Ectodermal cell (in vitro differentiated cells): ENCODE data around the gene LRBA.

Experiments used
- H3K27ac ChIP-seq: 2 replicates; pipeline ENCODE4 v1.7.0; 2013; ENCODE audit warnings: mild to moderate bottlenecking, low read depth, low read length; ENCODE audit not compliant: insufficient read depth, poor library complexity, severe bottlenecking
- H3K27me3 ChIP-seq: 2 replicates; pipeline ENCODE4 v1.7.0; 2013; ENCODE audit warnings: mild to moderate bottlenecking, low read length; ENCODE audit not compliant: insufficient read depth, control insufficient read depth, poor library complexity, severe bottlenecking
- H3K36me3 ChIP-seq: one replicate; pipeline ENCODE4 v1.7.0; 2013; ENCODE audit warnings: low read length; ENCODE audit not compliant: control insufficient read depth, insufficient read depth
- H3K4me1 ChIP-seq: one replicate; pipeline ENCODE4 v1.7.0; 2013; ENCODE audit warnings: low read length; ENCODE audit not compliant: control insufficient read depth, insufficient read depth
- H3K4me3 ChIP-seq: 2 replicates; pipeline ENCODE4 v1.7.0; 2013; ENCODE audit warnings: low read depth, low read length, control low read depth; ENCODE audit not compliant: insufficient read depth
- H3K9me3 ChIP-seq: 2 replicates; pipeline ENCODE4 v1.7.0; 2013; ENCODE audit warnings: mild to moderate bottlenecking, low read length, moderate library complexity; ENCODE audit not compliant: control insufficient read depth
- WGBS, 2 experiments: methylation state at CpG; one replicate each; pipeline ENCODE4 v1.1.7; 2013; ENCODE audit warnings: missing lambda C conversion rate in 2 of 2; 5-methylcytosine and 5-hydroxymethylcytosine counted together

The LRBA gene

GRCh38 chr4:150436598-150437370 is 578.3 kb downstream of the LRBA start:
- no peaks in the 10 kb centered on the region for H3K4me1 ChIP-seq
- 90 to 95% methylated on average over 2 of the region's 2 CpGs for WGBS, 2 experiments
- H3K9me3 ChIP-seq, result no peaks in the 10 kb centered on the region
- no peaks in the 10 kb centered on the region for H3K27me3 ChIP-seq
- H3K27ac ChIP-seq, result no peak overlapping the region
- no peak overlapping the region for H3K4me3 ChIP-seq
- H3K36me3 ChIP-seq, result no peaks in the 10 kb centered on the region

- H3K9me3 ChIP-seq, result no peaks in the 10 kb centered on the region
These were observed 583.9 kb downstream of the LRBA start for GRCh38 chr4:150431221-150431620.

GRCh38 chr4:150425161-150425560 is 589.9 kb downstream of the LRBA start:
- H3K36me3 ChIP-seq, result no peaks in the 10 kb centered on the region
- no peak overlapping the region for H3K27ac ChIP-seq
- H3K9me3 ChIP-seq, result no peaks in the 10 kb centered on the region
- no peaks in the 10 kb centered on the region for H3K27me3 ChIP-seq
- no peak overlapping the region for H3K4me3 ChIP-seq
- whole genome bisulfite sequencing, 2 experiments, result 88% methylated on average over 1 of the region's 1 CpG; no CpG with 5 or more reads in 1 of the 2 experiments
- no peaks in the 10 kb centered on the region for H3K4me1 ChIP-seq

More at GRCh38 chr4:150431221-150431620, 583.9 kb downstream of the LRBA start:
- no peak overlapping the region for H3K4me3 ChIP-seq
- no peak overlapping the region for H3K27ac ChIP-seq
- no peaks in the 10 kb centered on the region for H3K4me1 ChIP-seq
- no peaks in the 10 kb centered on the region for H3K36me3 ChIP-seq
- H3K27me3 ChIP-seq, result no peaks in the 10 kb centered on the region

GRCh38 chr4:150423503-150423902 is 591.6 kb downstream of the LRBA start:
- whole genome bisulfite sequencing, 2 experiments, result 94 to 97% methylated on average over 10 to 12 of the region's 12 CpGs
- H3K4me1 ChIP-seq, result no peaks in the 10 kb centered on the region

GRCh38 chr4:150423074-150423473 is 592.0 kb downstream of the LRBA start:
- Histone ChIP-seq H3K27ac (no peak overlapping the region), H3K27me3 (no peaks in the 10 kb centered on the region), H3K4me3 (no peak overlapping the region), H3K36me3 (no peaks in the 10 kb centered on the region), H3K4me1 (no peaks in the 10 kb centered on the region), H3K9me3 (no peaks in the 10 kb centered on the region)
- 87 to 88% methylated on average over 13 of the region's 13 CpGs for WGBS, 2 experiments

More at GRCh38 chr4:150423503-150423902, 591.6 kb downstream of the LRBA start:
- no peaks in the 10 kb centered on the region for H3K27me3 ChIP-seq
- H3K4me3 ChIP-seq, result no peak overlapping the region
- H3K9me3 ChIP-seq, result no peaks in the 10 kb centered on the region
- no peaks in the 10 kb centered on the region for H3K36me3 ChIP-seq
- no peak overlapping the region for H3K27ac ChIP-seq

GRCh38 chr4:150421612-150422011 is 593.5 kb downstream of the LRBA start:
- Histone ChIP-seq H3K27ac (no peak overlapping the region), H3K4me3 (no peak overlapping the region), H3K36me3 (no peaks in the 10 kb centered on the region), H3K27me3 (no peaks in the 10 kb centered on the region), H3K9me3 (no peaks in the 10 kb centered on the region), H3K4me1 (no peaks in the 10 kb centered on the region)
- WGBS, 2 experiments, result 71 to 91% methylated on average over 1 of the region's 1 CpG

- H3K4me3 ChIP-seq, result no peak overlapping the region
- WGBS, 2 experiments, result 86 to 88% methylated on average over 4 of the region's 4 CpGs
- H3K27me3 ChIP-seq, result no peaks in the 10 kb centered on the region
- H3K9me3 ChIP-seq, result no peaks in the 10 kb centered on the region
- no peaks in the 10 kb centered on the region for H3K4me1 ChIP-seq
- no peaks in the 10 kb centered on the region for H3K36me3 ChIP-seq
- H3K27ac ChIP-seq, result no peak overlapping the region
These were observed 595.1 kb downstream of the LRBA start for GRCh38 chr4:150419939-150420338.

GRCh38 chr4:150418757-150419410 is 596.2 kb downstream of the LRBA start:
- no peaks in the 10 kb centered on the region for H3K36me3 ChIP-seq
- 97 to 99% methylated on average over 3 to 4 of the region's 4 CpGs for WGBS, 2 experiments
- H3K4me3 ChIP-seq, result no peak overlapping the region
- H3K27me3 ChIP-seq, result no peaks in the 10 kb centered on the region
- H3K27ac ChIP-seq, result no peak overlapping the region
- no peaks in the 10 kb centered on the region for H3K9me3 ChIP-seq
- H3K4me1 ChIP-seq, result no peaks in the 10 kb centered on the region

- no peaks in the 10 kb centered on the region for H3K9me3 ChIP-seq
- H3K27ac ChIP-seq, result no peak overlapping the region
- H3K27me3 ChIP-seq, result no peaks in the 10 kb centered on the region
- WGBS, 2 experiments, result no CpG with 5 or more reads among the region's 1 CpG
- H3K4me1 ChIP-seq, result no peaks in the 10 kb centered on the region
- no peaks in the 10 kb centered on the region for H3K36me3 ChIP-seq
- no peak overlapping the region for H3K4me3 ChIP-seq
These were observed 599.9 kb downstream of the LRBA start for GRCh38 chr4:150415213-150415612.

- 84 to 91% methylated on average over 4 of the region's 4 CpGs for WGBS, 2 experiments
- H3K9me3 ChIP-seq, result no peaks in the 10 kb centered on the region
- H3K27ac ChIP-seq, result no peak overlapping the region
- H3K4me3 ChIP-seq, result no peak overlapping the region
- H3K27me3 ChIP-seq, result no peaks in the 10 kb centered on the region
- no peaks in the 10 kb centered on the region for H3K36me3 ChIP-seq
- H3K4me1 ChIP-seq, result no peaks in the 10 kb centered on the region
These were observed 603.6 kb downstream of the LRBA start for GRCh38 chr4:150411520-150411919.
